Measurements from ENCODE around the gene KLHL7. TPM values are rescaled to one million over a fixed set of nuclear protein-coding genes. Genes with fewer than 3 reads are reported as not detected.
"Not testable (repeated sequence)": the region's sequence is repeated elsewhere in the genome, so short reads cannot be mapped to it uniquely, and the experiment has no call there.

Gene KLHL7
- total RNA-seq, 1 donor from 2014 or later: 18.7 TPM

- no peak for ATAC-seq
- Histone ChIP-seq H3K4me3 (no peak overlapping the region), H3K4me1 (no peaks in the 10 kb centered on the region), H3K27me3 (ENCODE audit: low read depth) (no peaks in the 10 kb centered on the region), H3K36me3 (peaks cover 71% of the 10 kb centered on the region), H3K27ac (no peak overlapping the region), H3K9me3 (no peaks in the 10 kb centered on the region)
- no peak for DNase-seq
- intact Hi-C loops (cut with DNase I): no loop called here
- TF ChIP-seq, protein P1, sequence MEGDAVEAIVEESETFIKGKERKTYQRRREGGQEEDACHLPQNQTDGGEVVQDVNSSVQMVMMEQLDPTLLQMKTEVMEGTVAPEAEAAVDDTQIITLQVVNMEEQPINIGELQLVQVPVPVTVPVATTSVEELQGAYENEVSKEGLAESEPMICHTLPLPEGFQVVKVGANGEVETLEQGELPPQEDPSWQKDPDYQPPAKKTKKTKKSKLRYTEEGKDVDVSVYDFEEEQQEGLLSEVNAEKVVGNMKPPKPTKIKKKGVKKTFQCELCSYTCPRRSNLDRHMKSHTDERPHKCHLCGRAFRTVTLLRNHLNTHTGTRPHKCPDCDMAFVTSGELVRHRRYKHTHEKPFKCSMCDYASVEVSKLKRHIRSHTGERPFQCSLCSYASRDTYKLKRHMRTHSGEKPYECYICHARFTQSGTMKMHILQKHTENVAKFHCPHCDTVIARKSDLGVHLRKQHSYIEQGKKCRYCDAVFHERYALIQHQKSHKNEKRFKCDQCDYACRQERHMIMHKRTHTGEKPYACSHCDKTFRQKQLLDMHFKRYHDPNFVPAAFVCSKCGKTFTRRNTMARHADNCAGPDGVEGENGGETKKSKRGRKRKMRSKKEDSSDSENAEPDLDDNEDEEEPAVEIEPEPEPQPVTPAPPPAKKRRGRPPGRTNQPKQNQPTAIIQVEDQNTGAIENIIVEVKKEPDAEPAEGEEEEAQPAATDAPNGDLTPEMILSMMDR (IDR thresholded peaks at IDR 0.05): no peak
Measured at GRCh38 chr7:23191022-23191421, 85.4 kb downstream of the KLHL7 start.

DNA sequence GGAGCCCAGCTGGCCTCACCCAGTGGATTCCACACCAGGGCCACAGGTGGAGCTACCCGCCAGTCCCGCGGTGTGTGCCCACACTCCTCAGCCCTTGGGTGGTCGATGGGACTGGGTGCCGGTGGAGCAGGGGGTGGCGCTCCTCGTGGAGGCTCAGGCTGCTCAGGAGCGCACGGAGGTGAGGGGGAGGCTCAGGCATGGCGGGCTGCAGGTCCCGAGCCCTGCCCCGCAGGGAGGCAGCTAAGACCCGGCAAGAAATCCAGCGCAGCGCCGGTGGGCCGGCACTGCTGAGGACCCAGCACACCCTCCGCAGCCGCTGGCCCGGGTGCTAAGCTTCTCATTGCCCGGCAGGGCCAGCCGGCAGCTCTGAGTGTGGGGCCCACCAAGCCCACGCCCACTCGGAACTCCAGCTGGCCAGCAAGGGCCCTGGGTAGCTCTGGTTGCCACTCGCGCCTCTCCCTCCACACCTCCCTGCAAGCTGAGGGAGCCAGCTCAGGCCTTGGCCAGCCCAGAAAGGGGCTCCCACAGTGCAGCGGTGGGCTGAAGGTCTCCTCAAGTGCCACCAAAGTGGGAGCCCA, 88.2 kb downstream of the KLHL7 start:
- H3K4me1 ChIP-seq; ATAC-seq; H3K9me3 ChIP-seq; intact Hi-C loops (cut with DNase I); H3K27me3 ChIP-seq (ENCODE audit: low read depth); H3K27ac ChIP-seq; DNase-seq; H3K4me3 ChIP-seq: not testable (repeated sequence)
- peaks cover 64% of the 10 kb centered on the region for H3K36me3 ChIP-seq

- H3K4me3 ChIP-seq: no peak overlapping the region
- peaks cover 72% of the 10 kb centered on the region for H3K36me3 ChIP-seq
- DNase-seq: no peak
- H3K4me1 ChIP-seq: no peaks in the 10 kb centered on the region
- no peak for ATAC-seq
- intact Hi-C loops (cut with DNase I): no loop called here
- no peaks in the 10 kb centered on the region for H3K9me3 ChIP-seq
- TF ChIP-seq, protein P1 (IDR thresholded peaks at IDR 0.05): no peak
- no peak overlapping the region for H3K27ac ChIP-seq
- H3K27me3 ChIP-seq (ENCODE audit: low read depth): no peaks in the 10 kb centered on the region
Measured at GRCh38 chr7:23196306-23196705, 90.7 kb downstream of the KLHL7 start.

GRCh38 chr7:23197745-23198144, 92.2 kb downstream of the KLHL7 start:
- H3K4me1 ChIP-seq: not testable (repeated sequence)

DNA sequence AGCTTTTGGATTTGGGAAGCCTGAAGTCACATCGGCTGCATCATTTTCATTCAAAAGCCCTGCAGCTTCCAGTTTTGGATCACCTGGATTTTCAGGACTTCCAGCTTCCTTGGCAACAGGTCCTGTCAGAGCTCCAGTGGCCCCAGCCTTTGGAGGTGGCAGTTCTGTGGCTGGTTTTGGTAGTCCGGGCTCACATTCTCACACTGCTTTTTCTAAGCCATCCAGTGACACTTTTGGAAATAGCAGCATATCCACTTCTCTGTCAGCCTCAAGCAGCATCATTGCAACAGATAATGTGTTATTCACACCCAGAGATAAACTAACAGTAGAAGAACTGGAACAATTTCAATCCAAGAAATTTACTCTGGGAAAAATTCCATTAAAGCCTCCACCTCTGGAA, 94.7 kb downstream of the KLHL7 start:
- no peaks in the 10 kb centered on the region for H3K9me3 ChIP-seq
- TF ChIP-seq, protein P1 (IDR thresholded peaks at IDR 0.05): no peak
- H3K4me3 ChIP-seq: no peak overlapping the region
- intact Hi-C loops (cut with DNase I): no loop called here
- no peak for ATAC-seq
- H3K36me3 ChIP-seq: peaks cover 55% of the 10 kb centered on the region
- H3K27me3 ChIP-seq (ENCODE audit: low read depth): no peaks in the 10 kb centered on the region
- no peak overlapping the region for H3K27ac ChIP-seq
- DNase-seq: no peak
- no peaks in the 10 kb centered on the region for H3K4me1 ChIP-seq

More at GRCh38 chr7:23197745-23198144, 92.2 kb downstream of the KLHL7 start:
- intact Hi-C loops (cut with DNase I); H3K9me3 ChIP-seq; ATAC-seq; DNase-seq; H3K4me3 ChIP-seq; H3K27ac ChIP-seq; H3K27me3 ChIP-seq (ENCODE audit: low read depth): not testable (repeated sequence)
- H3K36me3 ChIP-seq: peaks cover 69% of the 10 kb centered on the region

DNA sequence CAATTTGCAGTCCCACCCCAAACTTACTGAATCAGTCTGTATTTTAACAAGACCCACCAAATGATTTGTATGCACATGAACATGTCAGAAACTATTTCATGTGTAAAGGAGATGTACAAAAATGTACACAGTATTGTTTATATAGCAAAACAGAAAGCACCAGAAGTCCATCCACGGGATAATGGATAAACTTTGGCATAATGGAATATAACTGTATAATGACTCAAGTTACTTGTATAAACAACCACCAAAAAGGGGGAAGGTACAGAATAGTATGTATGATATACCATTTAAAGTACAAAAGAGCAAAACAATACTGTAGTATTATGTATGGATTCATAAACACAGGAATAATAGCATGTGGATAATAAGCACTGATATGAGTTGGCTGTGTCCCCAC, 98.7 kb downstream of the KLHL7 start:
- Histone ChIP-seq H3K4me3 (no peak overlapping the region), H3K36me3 (peaks cover 27% of the 10 kb centered on the region), H3K4me1 (peaks cover 8% of the 10 kb centered on the region), H3K27me3 (ENCODE audit: low read depth) (peaks cover 8% of the 10 kb centered on the region), H3K9me3 (no peaks in the 10 kb centered on the region), H3K27ac (no peak overlapping the region)
- TF ChIP-seq, protein P1 (IDR thresholded peaks at IDR 0.05): no peak
- intact Hi-C loops (cut with DNase I): no loop called here
- no peak for DNase-seq
- no peak for ATAC-seq

DNA sequence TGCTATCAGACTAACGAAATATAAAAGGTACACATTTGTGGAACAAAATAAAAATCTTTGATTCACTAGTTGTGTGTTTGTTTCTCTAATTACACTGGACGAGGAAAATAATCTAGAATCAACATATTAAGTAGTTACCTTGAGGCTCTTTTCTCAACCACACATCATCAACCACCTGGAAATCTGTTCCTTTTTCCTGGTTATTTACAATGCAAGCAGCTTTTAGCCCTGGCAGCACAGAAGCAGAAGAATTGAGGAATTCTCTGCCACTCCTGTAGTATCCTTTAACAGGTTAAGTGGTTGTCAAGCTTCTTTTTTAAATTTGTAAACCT, 100.0 kb downstream of the KLHL7 start:
- ATAC-seq (no peak), DNase-seq (no peak)
- Histone ChIP-seq H3K4me3 (peak overlapping the region; percentile 34), H3K9me3 (no peaks in the 10 kb centered on the region), H3K27ac (peak overlapping the region; percentile 56), H3K36me3 (peaks cover 14% of the 10 kb centered on the region), H3K27me3 (ENCODE audit: low read depth) (peaks cover 8% of the 10 kb centered on the region), H3K4me1 (peaks cover 8% of the 10 kb centered on the region)
- TF ChIP-seq, protein P1 (IDR thresholded peaks at IDR 0.05): no peak
- intact Hi-C loops (cut with DNase I): no loop called here

All from lower lobe of right lung (tissue), 2 donors.